ENCODE results near the gene PTPN23. TPM values are rescaled to one million over a fixed set of nuclear protein-coding genes. Genes with fewer than 3 reads are reported as not detected.
A peak's percentile ranks its signal among the peaks of the same experiment; 100 is the strongest.

PTPN23 gene
- polyA plus RNA-seq, 3 donors = 1.2 to 13.7 (median 1.3) TPM

GRCh38 chr3:47429476-47430270, 48.9 kb downstream of the PTPN23 start:
- Histone ChIP-seq H3K36me3 (replicated peaks in 1 of 2; ENCODE audit: control insufficient read depth in 1 of 2, insufficient read depth in 2 of 2, low read length in 2 of 2) (peaks cover 61 to 90% of the 10 kb centered on the region in 2 donors), H3K79me2 (ENCODE audit: insufficient read depth, low read length) (peaks cover 3% of the 10 kb centered on the region), H3K4me3 (replicated peaks in 1 of 3; ENCODE audit: low read depth in 2 of 3, low read length in 3 of 3) (no peak overlapping the region), H3K27ac (ENCODE audit: low read depth in 1 of 2, low read length in 2 of 2) (no peak overlapping the region), H2AFZ (ENCODE audit: insufficient read depth, low read depth, low read length, poor library complexity, severe bottlenecking) (no peak overlapping the region), H3K4me2 (replicated peaks; ENCODE audit: extremely low read depth, low read length, poor library complexity, severe bottlenecking) (no peak overlapping the region), H3K4me1 (ENCODE audit: control insufficient read depth in 1 of 2, insufficient read depth in 2 of 2, low read length in 2 of 2) (no peaks in the 10 kb centered on the region), H3K9me3 (replicated peaks in 1 of 2; ENCODE audit: control insufficient read depth in 1 of 2, insufficient read depth in 1 of 2, low read length in 2 of 2) (no peaks in the 10 kb centered on the region), H3K27me3 (ENCODE audit: control insufficient read depth in 2 of 2, insufficient read depth in 2 of 2, low read length in 2 of 2) (no peaks in the 10 kb centered on the region), H3K9ac (ENCODE audit: insufficient read depth, low read length, poor library complexity, severe bottlenecking) (no peak overlapping the region), H4K20me1 (ENCODE audit: insufficient read depth, low read length) (peaks cover 4% of the 10 kb centered on the region)
- Mint-ChIP-seq H3K27me3 (ENCODE audit: low read depth in 3 of 3) (no peaks in the 10 kb centered on the region), H3K36me3 (peaks cover 59 to 76% of the 10 kb centered on the region in 2 donors), H3K9me3 (no peaks in the 10 kb centered on the region), H3K4me3 (no peak overlapping the region), H3K27ac (peak overlapping the region in 1 of 7 donors; percentile 22), H3K4me1 (peaks cover 9% of the 10 kb centered on the region)
- WGBS (ENCODE audit: insufficient coverage) = 86% methylated on average over 7 of the region's 9 CpGs
- intact Hi-C loops (cut with micrococcal nuclease) = no loop called here
- TF ChIP-seq CTCF (IDR thresholded peaks at IDR 0.05) = no peak
- no peak for DNase-seq

DNA sequence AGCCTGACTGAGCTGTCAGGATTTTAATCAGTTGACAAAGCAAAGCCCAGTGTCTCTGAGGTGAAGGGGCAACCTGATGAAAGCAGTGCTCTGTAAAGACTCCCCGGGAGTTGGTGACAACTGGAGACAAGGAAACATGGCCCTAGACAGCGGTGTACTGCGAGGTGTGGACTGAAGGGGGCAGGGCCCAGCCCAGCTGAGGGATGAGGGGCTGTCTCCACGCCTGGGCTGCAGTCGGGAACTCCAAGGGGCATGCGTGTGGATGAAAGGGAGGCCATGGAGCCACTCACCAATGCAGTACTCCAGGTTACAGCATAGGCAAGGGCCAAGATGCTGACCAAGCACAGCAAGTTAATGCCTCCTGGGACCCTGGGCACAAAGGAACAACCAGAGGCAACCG, 49.8 kb downstream of the PTPN23 start:
- WGBS (ENCODE audit: insufficient coverage) = 98% methylated on average over 7 of the region's 7 CpGs
- Mint-ChIP-seq H3K4me1 (peaks cover 9% of the 10 kb centered on the region), H3K27ac (peak overlapping the region in 2 of 7 donors; percentile 14 to 70), H3K9me3 (no peaks in the 10 kb centered on the region), H3K4me3 (no peak overlapping the region), H3K27me3 (ENCODE audit: low read depth in 3 of 3) (no peaks in the 10 kb centered on the region), H3K36me3 (peaks cover 57 to 72% of the 10 kb centered on the region in 2 donors)
- Histone ChIP-seq H3K27me3 (ENCODE audit: control insufficient read depth in 2 of 2, insufficient read depth in 2 of 2, low read length in 2 of 2) (no peaks in the 10 kb centered on the region), H4K20me1 (ENCODE audit: insufficient read depth, low read length) (peaks cover 4% of the 10 kb centered on the region), H3K27ac (ENCODE audit: low read depth in 1 of 2, low read length in 2 of 2) (no peak overlapping the region), H3K36me3 (replicated peaks in 1 of 2; ENCODE audit: control insufficient read depth in 1 of 2, insufficient read depth in 2 of 2, low read length in 2 of 2) (peaks cover 58 to 86% of the 10 kb centered on the region in 2 donors), H3K9ac (ENCODE audit: insufficient read depth, low read length, poor library complexity, severe bottlenecking) (no peak overlapping the region), H3K4me3 (replicated peaks in 1 of 3; ENCODE audit: low read depth in 2 of 3, low read length in 3 of 3) (no peak overlapping the region), H3K79me2 (ENCODE audit: insufficient read depth, low read length) (peaks cover 3% of the 10 kb centered on the region), H3K9me3 (replicated peaks in 1 of 2; ENCODE audit: control insufficient read depth in 1 of 2, insufficient read depth in 1 of 2, low read length in 2 of 2) (no peaks in the 10 kb centered on the region), H2AFZ (ENCODE audit: insufficient read depth, low read depth, low read length, poor library complexity, severe bottlenecking) (no peak overlapping the region), H3K4me2 (replicated peaks; ENCODE audit: extremely low read depth, low read length, poor library complexity, severe bottlenecking) (no peak overlapping the region), H3K4me1 (ENCODE audit: control insufficient read depth in 1 of 2, insufficient read depth in 2 of 2, low read length in 2 of 2) (no peaks in the 10 kb centered on the region)
- intact Hi-C loops (cut with micrococcal nuclease) = no loop called here
- no peak for TF ChIP-seq CTCF (IDR thresholded peaks at IDR 0.05)
- DNase-seq = no peak
